K562 treated with DMSO at 1 percent for 12 hours (cell line): ENCODE results near the gene RPIA. TPM values are rescaled to one million over a fixed set of nuclear protein-coding genes. Genes with fewer than 3 reads are reported as not detected.

ENCODE experiments used
- total RNA-seq: library from RNA; unstranded; fragments of 300-600 nt; gene quantifications from 2 replicates; pipeline ENCODE4 v1.2.3, GENCODE V29; 2022; ENCODE audit not compliant: insufficient read depth

RPIA gene
- total RNA-seq = 13.5 and 15.6 TPM in 2 replicates

GRCh38 chr2:88691339-88692183 is at the start of gene RPIA:
Gene RPIA (plus strand): TSS chr2:88691673. CDS start chr2:88691699, 26 bp downstream.

Other genes starting within 250 kb of the RPIA start
- gene FOXI3, start 239.0 kb upstream of the RPIA start, total RNA-seq = not detected in 2 replicates
- 6.9 and 10.1 TPM in 2 replicates for gene EIF2AK3, start 64.2 kb upstream of the RPIA start, total RNA-seq